Heart left ventricle (tissue), 13 donors: ENCODE measurements around the gene P2RY11.

Experiments
- CTCF ChIP-seq, 12 donors: fragments of 200-600 bp; sonication (generic) in 4 of 12; IDR thresholded peaks; one replicate each; pipeline versions ENCODE4 v1.5.0 to v1.8.0; 2018 to 2022; ENCODE audit warnings: antibody characterized with exemption in 12 of 12, mild to moderate bottlenecking in 5 of 12
- POLR2A ChIP-seq, 2 donors: fragments of 450-650 bp; IDR thresholded peaks; one replicate each; pipeline ENCODE4 v1.6.1; 2017; ENCODE audit warnings: antibody characterized with exemption in 2 of 2, mild to moderate bottlenecking in 2 of 2, moderate library complexity in 2 of 2
- donor health status: ischemic (EF 13 %, LVEDD 7.1; RV severe dilation, severe dysfunction).
- donor health status: DM: no; HTN: yes; CAD: no.
- donor health status: DM: no; HTN: no; CAD: no.
- donor health status: ischemic (EF 25% LVEDD 6.9; RV normal size, moderate dysfunction).
- donor health status: ischemic (EF 25% LVEDD 5.7; RV mildly dilated, moderate dysfunction).
- donor health status: ischemic (EF 35%, LVEDD 5.7; RV mildly dilated, moderate dysfunction).
- donor health status: nonischemic (EF 11% LVEDD 7.7; RV severe dilation, severe dysfunction).
- donor health status: DM: yes; HTN: yes; CAD: no.
- donor health status: PGD.
- donor health status: ischemic (EF 29% LVEDD 5.4; RV normal size, mild dysfunction).
- donor health status: nonischemic (EF 23%, LVEDD 6.1; RV moderate dilation, normal function).

DNA sequence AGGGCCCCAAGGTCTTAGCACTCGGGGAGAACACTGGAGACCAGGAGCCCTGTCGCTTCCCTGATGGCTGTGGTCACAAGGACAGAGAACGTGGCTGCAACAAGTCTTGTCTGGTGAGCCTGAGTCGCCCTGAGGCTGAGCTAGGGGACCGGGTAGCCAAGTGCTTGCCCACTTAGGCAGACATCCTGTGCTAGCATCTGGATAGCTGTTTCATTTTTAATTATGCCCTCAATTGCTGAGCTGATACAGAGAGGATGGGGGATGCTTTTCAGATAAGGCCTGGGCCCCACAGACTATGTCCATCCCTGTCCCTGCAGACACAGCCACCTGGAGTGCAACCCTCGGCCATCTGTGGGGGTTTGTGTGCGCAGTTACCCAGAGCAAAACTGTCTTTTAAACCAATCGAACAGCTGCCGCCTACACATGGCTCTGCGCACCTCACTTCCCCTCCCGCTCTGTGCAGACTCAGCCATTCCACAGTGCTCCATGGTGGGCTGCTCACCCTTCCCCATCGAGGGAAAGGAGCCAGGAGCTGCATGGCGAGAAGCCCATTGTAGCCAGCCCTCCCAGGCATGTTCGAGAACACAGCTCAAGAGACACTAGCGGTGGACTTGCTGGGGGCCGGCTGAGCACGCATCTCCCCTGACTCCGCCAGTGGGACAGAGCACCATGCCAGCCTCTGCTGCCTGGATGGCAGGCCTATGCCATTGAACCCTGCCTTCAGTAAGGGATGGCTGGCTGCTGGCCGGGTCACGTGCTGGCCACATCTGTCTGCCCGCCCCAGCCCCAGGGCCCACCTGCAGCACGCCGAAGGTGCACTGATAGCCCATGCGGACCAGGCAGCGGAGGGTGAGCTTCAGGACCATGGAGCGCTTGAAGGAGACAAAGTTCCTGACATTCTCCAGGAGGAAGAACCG is 27.6 kb downstream of the P2RY11 start:
- TF ChIP-seq POLR2A (IDR thresholded peaks at IDR 0.05) = no peak
- no peak for TF ChIP-seq CTCF (IDR thresholded peaks at IDR 0.05)
